Measurements from ENCODE around the gene ABHD14A.
"Not testable (repeated sequence)": the region's sequence is repeated elsewhere in the genome, so short reads cannot be mapped to it uniquely, and the experiment has no call there.

The ABHD14A gene

DNA sequence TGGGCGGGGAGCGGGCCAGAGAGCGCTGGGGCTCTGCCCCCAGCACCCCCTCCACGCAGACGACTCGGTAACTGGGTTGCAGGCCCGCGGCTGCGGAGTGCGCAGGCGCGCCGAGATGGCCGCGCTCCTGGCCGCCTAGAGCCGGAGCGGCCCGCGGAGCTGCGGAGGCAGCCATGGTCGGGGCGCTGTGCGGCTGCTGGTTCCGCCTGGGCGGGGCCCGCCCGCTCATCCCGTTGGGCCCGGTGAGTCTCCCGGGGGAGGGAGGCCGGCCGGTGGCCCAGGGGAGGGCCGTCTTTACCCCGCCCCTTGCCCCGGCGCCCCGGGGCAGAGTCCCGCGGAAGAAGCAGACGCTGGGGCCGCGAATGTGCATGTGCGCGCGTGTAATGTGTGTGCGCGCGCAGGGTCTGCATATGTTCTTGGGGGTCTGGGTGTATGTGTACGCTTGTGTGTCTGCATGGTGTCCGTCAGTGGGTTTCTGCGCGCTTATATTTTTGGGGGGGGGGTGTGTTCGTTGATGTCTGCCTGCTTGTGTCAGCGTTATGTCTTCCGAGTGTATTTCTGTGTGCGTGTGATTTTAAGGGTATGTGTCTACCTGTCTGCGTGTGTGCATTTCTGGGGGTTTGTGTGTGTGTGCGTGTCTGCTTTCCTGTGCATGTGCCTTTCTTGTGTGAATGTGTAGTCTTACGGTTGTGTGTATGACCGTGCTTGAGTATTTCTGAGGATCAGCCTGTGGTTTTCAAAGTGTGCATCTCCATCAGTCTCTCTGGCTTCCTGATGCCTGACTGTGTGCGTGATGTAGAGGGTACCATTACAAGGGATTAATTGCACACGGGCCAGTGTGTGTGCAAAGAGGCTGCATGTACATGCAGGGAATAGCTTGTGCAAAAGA is at the start of gene ABHD14A:
TSS of gene ABHD14A (plus strand) at position 102 of the 889 bp plus-strand sequence. CDS start at position 174, 72 bp downstream.
- DNase-seq = peak; percentile 38 to 63

DNA sequence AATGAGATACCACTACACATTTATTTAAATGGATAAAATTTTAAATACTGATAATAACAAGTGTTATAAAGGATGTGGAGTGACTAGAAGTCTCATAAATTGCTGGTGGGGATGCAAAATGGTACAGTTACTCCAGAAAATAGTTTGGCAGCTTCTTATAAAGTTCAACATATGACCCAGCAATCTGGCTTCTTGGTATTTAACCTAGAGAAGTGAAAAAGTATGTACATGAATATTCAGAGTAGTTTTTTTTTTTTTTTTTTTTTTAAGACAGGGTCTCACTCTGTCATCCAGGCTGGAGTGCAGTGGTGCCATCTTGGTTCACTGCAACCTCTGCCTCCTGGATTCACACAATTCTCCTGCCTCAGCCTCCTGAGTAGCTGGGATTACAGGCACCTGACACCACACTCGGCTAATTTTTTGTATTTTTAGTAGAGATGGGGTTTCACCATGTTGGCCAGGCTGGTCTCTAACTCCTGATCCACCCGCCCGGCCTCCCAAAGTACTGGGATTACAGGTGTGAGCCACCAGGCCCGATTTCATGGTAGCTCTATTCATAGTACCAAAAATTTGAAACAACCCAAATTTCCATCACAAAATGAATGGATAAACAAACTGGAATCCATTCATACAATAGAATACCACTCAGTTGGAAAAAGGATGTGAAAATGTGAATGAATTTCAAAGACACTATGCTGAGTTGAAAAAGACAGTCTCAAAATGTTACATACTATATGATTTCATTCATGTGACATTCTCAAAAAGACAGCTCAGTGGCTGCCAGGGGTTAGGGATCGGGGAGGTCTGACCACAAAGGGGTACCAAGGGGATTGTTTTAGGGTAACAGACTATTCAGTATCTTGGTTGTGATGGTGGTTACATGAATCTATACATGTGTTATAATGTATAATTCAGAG is 47.5 kb upstream of the ABHD14A start:
- DNase-seq = no peak

DNA sequence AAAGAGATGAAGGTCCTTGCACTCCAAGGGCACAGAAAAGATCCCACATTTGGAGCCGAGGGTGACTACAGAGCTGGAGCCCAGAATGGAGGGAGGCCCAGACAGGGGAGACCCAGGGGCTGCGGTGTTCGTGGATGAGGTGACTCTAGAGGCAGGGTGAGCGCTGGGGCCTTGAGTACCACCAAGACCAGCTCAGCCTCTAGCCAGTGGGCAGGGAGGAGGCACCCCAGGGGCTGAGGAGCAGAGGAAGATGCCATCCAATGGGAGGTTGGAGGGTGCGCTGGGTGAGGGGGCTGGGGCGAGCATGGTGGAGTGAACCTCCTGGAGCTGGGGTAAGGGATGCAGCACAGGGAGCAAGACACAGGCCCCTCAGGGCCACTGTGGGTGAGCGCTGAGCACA is 46.4 kb upstream of the ABHD14A start:
- DNase-seq = no peak

DNA sequence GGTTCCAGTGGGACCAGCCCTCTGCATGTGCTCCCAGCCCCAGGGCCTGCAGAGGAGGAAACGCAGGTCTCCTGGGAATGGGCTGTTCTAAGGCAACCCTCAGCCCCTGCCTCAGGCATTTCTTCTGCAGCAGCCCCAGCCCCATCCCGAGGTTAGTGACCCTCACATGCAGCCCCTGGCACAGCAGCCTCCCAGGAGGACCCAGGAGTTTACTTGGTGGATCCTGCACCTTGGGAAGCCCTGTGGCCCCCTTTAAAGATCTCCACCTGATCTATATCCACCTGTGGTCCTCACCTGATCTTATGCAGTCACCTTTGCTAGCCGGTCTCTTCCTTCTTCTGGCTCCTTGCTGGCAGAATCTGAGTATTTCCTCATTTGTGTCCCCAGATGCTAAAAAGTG is 45.9 kb upstream of the ABHD14A start:
- not testable (repeated sequence) for DNase-seq

DNA sequence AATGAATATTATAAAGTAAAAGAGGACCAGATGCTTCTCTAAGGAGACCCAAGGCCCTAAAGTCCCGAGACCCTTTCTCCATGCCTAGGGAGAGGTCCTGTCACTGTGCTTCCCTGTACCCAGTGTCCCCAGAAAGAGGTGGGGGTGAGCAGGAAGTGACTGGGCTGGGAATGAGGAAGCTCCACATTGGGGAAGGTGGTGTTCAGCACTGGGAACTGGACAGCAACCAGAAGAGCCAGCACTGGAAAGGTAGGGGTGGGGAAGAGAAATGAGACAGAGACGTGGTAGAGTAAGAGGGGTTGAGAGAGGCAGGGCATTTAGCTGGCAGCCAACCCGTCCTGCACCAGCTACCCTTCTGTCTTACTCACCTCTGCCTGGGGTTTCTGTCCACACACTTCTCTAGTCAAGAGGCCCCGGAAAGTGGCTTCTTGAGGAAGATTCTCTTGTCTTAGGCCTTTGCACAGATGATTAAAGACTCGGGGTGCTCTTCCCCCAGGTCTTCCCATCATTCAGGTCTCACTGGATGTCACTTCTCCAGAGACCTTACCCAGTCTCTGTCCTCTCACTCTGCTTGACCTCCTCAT is 45.4 kb upstream of the ABHD14A start:
- DNase-seq = no peak

DNA sequence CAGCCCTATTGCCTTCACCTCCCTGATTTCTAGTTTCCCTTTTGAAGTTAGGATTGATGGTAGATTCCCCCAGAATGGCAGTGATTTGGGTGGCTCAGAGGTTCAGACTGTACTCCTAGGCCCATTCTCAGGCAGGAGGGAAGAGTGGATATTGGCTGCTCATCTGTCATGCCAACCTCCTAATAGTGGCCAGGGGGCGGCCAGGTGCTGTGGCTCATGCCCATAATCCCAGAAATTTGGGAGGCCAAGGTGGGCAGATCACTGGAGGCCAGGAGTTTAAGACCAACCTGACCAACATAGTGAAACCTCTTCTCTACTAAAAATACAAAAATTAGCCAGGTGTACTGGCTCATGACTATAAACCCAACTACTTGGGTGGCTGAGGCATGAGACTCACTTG is 44.4 kb upstream of the ABHD14A start:
- DNase-seq = no peak

DNA sequence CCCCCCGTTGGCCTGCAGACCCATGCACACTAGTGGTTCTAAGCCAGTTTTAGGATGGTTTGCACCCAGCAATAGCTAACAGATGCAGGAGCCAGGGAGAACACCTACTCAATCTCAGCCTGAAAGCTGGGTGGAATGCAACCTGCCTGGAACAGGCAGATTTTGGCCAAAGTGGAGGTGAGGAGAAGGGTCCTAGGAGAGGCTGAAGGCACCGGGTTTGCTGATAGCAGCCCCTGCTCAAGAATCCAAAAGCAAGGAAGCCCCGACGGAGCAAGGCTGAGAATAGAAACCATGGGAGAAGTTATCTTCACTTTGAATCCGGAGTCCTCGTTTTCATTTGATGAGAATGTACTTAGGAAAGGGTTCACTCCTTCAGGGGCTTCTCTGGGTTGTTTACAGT is 43.1 kb upstream of the ABHD14A start:
- DNase-seq = no peak

DNA sequence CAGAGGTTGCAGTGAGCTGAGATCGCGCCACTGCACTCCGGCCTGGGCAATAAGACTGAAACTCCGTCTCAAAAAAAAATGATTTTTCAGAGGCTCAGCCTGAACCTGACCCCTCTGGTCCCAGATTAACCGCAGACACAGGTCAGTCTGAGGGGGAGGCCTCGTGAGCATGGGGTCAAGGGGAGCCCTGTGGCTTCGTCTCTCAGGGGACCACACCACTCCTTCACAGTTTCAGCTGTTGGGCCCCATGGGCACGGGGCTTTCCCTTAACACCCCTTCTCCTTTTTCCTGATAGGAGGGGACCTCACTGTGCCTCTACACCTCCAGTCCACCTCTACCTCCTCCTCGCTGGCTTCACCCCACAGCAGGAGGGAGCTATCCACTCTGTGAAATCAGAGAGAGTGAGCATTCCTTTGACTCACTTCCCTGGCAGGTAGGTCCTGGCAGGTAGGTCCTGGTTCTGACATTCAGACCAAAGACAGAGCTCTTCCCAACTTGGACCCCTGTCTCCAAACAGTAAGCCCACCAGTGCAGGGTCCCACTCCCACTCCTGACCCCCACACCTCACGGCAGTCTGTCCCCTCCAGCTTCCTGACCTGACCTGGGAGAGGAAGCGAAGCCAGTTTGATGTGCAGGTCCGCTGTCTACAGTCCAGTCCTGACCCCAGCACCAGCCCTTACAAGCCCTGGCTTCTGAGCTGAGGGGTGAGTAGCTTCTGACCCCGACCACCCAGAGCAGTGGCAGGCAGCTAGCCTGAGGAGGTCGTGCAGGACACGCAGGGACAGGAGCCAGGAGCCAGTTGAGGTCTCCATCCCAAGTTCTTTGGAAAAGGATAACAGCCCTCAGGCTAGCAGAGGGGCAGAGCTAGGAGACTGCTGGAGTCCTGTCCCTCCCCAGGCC is 42.1 kb upstream of the ABHD14A start:
- no peak for DNase-seq

DNA sequence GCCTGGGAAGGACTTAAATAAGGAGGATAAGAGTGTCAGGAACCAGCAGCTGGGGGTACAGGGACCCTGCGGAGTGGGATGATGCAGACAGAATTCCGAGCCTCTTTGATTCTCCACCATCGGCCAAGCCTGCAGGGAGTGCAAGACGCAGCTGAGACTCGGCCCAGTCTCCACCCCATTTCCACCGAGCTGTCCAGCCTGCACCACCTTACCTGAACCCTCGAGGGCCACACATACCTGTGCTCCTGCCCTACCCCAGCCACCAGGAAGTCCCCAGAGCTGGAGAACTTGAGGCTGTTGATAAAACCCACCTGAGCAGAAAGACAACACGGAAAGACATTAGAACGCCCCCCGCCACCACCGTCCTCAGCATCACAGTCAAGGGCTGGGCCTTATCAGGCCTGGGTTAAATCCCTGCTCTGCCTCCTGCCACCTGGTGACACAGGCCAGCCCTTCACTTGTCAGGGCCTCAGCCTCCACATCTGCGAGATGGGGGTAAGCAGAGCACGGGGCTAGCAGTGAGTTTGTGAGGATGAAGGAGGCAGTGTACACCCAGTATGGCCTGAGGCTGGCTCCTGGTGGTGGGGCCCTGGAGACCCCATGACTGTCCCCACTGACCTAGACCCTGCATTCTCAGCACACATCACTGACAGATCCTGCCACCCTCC is 41.3 kb upstream of the ABHD14A start:
- no peak for DNase-seq

DNA sequence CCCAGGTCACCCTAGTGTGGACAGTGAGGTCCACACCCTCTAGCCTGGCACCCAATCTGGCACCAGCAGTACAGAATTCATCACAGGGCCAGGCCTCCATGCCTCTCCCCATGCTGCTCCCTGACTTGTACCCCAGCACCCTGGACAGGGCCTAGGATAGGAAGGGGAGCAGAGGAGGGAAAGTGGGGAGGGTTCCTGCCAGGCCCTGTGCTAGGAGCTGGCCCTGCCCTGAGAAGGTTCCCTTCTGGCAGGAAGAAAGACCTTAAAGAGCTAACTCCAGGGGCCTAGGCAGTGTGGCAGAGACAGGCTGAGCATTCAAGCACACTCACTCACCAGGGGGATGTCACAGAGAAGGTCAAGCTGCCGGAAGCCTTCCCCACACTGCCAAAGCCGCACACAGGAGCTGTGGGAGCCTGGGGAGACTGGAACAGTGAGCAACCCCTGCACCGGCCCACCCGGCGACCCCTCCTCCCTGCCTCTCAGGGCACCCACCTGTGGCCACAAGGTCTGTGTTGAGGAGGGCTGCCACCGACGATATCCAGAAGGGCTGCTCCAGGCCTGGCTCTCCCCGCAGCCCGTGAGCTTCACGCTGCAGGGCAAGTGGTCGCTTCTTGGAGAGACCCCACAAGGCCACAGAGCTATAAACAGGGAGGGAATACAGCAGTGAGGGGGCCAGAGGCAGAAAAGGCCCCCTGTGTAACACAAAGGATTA is 40.6 kb upstream of the ABHD14A start:
- no peak for DNase-seq

DNA sequence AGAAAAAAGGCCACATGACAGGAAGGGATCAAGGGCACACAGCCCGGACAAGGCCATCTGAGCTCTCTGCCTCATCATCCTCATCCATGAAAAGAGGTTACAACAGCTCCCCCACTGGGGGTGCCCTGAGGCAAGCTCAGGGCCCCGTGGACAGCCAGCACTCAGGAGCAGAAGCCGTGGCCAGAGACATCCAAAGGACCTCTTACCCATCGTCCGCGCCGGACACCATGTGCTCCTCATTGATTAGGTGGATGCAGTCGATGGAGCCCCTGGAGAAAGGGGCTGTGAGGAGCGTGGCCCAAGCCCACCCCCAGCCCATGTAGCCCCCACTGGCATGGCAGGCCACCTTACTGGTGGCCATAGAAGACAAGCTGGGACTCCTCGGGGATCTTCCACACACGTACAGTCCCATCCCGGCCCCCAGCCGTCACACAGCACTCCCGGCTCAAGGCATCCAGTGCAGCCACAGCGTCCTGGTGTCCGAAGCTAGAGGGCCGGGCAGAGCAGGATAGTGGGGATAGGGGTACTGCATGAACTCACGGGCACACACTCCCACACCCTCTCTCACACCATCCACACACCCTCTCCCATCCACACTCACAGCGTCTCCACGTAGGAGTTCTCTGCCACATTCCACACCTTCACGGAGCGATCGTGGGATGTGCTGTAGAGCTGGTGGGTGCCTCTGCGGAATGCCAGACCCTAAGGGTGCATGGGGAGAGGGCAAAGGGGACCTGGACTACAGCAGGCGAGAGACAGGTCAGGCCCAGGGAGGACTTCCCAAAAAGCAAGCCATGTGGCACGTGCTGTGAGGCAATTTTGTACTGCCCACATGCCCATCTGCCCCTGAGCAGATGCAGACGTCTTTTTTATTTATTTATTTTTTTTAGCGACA is 39.6 kb upstream of the ABHD14A start:
- DNase-seq = no peak

DNA sequence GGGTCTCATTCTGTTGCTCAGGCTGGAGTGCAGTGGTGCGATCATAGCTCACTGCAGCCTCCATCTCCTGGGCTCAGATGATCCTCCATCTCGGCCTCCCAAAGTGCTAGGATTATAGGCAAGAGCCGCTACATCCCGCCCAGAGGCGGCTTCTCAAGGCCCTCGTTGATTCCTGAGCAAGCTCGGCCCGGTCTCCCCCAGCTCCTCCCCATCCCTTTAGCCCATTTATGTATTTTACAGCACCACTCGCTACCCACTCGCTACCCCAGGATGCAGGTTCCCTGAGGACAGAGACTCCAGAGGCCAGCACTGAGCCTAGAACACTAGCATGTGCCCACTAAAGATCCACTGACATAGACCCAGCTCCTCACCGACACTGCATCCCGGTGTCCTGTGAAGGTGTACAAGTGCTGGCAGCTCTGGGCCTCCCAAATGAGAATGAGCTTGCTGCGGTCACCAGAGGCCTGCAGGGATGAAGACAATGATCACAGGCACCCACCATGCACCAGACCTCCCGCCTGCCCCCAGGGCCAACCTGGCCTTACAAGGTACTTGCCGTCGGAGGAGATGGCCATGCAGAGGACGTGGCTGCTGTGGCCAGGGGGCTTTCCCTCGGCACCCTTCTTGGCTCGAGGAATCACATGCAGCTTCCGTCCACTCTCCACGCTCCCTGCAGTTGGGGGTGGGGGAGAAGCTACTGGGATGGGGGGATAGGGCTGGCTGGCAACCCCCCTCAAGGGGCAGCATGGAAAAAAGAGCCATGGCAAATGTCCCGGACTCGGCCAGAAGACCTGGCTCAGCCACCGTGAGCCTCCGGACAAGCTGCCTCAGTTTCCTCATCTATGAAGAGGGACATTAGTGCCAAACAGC is 38.7 kb upstream of the ABHD14A start:
- no peak for DNase-seq

DNA sequence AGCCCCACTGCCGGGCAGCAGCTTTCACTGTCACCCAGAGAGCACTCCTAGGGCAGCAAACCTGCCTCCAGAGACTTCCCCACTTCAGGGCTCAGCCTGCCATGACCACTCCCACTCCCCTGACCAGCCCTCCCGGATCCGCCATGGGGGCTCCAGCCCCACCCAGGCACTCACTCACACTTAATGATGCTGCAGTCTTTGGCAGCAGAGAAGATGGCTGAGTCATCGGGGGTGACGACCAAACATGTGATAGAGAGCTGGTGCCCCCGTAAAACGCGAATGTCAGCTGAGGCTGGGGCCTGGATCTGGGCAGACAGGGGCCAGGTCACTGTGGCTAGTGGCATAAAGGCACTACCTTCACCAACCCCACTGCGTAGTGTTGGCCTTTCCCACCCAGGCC is 37.9 kb upstream of the ABHD14A start:
- DNase-seq = no peak

DNA sequence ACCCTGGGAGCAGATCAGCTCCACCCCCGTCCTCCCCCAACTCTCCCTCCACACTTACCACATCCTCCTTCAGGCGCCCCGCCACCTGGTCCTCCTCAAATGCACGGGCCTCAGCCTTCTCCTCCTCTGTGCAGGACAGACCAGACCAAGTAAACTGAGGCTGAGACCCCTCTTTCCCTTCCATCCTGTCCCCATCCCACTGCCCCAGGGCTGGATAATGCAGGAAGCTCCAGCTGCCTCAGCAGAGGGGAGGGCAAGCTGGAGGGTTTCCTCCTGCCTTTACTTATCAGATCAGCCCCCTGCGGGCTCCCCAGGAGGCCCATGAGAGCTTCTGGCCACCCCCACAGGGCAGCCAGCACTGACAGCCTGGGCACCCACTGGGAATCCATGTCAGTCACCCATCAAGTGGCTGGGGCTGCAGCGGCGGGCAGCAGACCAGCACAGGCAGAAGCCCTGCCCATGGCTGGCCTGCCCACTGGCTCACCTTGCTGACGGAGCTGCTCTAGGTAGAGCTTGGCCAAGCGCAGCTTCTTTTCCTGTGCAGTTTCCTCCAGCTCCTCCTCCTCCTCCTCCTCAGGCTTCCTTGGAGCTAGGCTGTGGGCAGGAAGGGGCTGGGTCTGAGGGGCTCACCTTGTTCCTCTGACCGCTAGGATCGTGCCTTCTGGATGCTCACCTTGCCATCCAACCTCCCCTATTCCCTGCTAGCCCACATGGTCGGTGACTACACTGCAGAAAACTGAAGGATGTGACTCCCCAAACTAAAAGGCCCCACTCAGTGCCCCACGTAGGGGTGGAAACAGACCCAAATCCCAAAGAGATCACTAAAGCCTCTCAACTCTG is 37.0 kb upstream of the ABHD14A start:
- no peak for DNase-seq

DNA sequence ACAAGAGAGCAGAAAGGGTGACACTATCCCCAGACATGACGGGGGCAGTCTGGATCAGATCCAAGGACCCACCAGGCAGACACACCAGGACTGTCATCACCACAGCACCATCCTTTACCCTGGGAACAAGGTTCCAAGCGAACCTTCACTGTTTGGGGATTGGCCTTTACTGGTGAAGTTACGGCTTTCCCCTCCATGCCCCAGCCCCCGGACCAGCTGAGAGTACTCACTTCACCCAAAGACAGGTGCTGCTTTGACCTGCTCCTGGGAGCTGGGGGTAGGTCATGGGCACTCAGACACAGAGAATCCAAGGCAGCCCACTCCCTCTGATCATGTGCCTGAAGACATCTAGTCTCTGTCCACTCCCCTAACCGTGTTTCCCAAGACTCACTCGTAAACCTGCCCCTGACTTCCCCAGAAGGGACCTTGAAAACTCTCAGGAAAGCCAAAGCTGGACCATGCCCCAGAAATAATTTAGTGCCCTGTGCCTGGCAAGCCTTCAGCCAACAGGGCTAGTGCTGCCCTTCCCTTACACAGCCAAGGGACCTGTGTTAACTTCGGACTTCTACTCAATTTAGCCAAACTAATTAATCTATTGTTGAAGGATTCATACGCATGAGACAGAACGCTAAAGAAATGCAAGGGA is 36.0 kb upstream of the ABHD14A start:
- no peak for DNase-seq

DNA sequence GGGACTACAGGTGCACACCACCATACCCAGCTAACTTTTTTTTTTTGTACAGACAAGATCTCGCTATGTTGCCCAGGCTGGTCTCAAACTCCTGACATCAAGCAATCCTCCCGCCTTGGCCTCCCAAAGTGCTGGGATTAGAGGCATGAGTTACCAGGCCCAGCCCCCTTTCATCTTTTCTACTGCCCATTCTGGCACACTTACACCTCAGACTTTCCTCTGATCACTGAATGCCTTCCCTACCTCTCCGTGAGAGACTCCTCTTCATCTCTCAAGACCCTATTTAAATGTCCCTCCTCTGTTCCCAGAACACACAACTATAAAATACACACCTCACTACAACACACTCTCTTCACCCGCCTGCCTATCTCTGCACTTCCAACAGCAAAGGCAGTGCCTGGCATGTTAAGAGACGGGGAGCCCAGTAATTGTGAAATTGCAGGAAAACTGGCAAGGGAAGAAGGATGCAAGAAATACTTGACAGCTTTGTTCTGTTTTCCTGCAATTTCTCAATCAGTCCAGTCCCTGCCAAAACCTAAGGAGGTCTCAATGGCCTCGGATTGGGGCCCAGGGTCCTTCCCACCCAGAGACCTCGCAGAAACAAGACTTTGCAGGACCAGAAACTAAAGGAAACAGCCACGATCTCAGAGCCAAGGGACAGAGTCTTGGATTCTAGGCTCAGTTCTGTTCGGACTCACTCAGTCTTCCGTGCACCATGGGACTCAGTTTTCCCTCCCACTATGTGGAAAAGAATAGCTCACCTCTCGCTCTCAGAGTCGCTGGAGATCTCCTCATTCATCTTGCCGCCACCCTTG is 34.0 kb upstream of the ABHD14A start:
- DNase-seq = no peak

DNA sequence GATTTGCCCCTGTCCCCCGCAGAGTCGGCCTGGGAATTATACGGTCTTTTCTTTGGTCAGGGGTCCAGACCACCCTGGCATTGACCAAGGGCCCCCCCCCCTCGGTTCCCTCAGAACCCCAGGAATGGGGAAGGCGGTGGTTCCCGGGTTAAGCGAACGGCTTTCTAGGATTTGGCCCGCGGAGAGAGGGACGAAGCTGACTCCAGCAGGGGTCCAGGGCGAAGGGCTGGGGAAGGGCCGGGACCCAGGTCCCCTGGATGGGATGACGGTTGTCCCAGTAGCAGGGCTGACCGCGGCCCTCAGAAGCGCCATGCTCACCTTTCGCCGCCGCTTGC is 33.4 kb upstream of the ABHD14A start:
- no peak for DNase-seq

All from NCI-H1930 (cell line).